Activated CD4-positive, alpha-beta T cell treated with anti-CD3 and anti-CD28 coated beads for 36 hours (primary cell): ENCODE data around the gene RPP38. TPM values are rescaled to one million over a fixed set of nuclear protein-coding genes. Genes with fewer than 3 reads are reported as not detected.
A peak's percentile ranks its signal among the peaks of the same experiment; 100 is the strongest.

ENCODE experiments used
- ATAC-seq: fragments of 200-7000 bp; cut with Tn5 transposase; one replicate; pipeline ENCODE4 v1.10.0; 2021; ENCODE audit warnings: mild to moderate bottlenecking, moderate library complexity
- CTCF ChIA-PET: fragments of 350-600 bp; sonication (Branson Sonifier 250); formaldehyde crosslinking; loops from one replicate; lab custom pipeline; 2021; ENCODE audit warnings: antibody characterized with exemption; lab: Charles Lee
- POLR2A ChIA-PET: fragments of 350-600 bp; sonication (Branson Sonifier 250); formaldehyde crosslinking; loops from one replicate; lab custom pipeline; 2021; ENCODE audit warnings: antibody characterized with exemption, inconsistent platforms; lab: Charles Lee
- DNase-seq: peaks from one replicate; pipeline ENCODE4 v3.0.0-alpha.2; 2020
- H3K27ac Mint-ChIP-seq: one replicate; pipeline ENCODE4 v1.8.0; 2021; ENCODE audit warnings: mixed read lengths
- H3K27me3 Mint-ChIP-seq: one replicate; pipeline ENCODE4 v1.8.0; 2021; ENCODE audit warnings: mixed read lengths
- H3K36me3 Mint-ChIP-seq: one replicate; pipeline ENCODE4 v1.8.0; 2021; ENCODE audit warnings: low read depth, mixed read lengths
- H3K4me1 Mint-ChIP-seq: one replicate; pipeline ENCODE4 v1.8.0; 2021; ENCODE audit warnings: mixed read lengths
- H3K4me3 Mint-ChIP-seq: one replicate; pipeline ENCODE4 v1.8.0; 2021; ENCODE audit warnings: mild to moderate bottlenecking, moderate library complexity, mixed read lengths
- H3K9me3 Mint-ChIP-seq: one replicate; pipeline ENCODE4 v1.8.0; 2021; ENCODE audit warnings: low read depth, mixed read lengths
- intact Hi-C, 2 experiments: fragments of 100-400 bp; cut with DNase I in 1 of 2; cut with micrococcal nuclease in 1 of 2; formaldehyde crosslinking; loops; one replicate each; pipeline versions ENCODE4 v1.14.2 to v1.15.1; 2022 to 2024; cut with DNase I, micrococcal nuclease
- total RNA-seq, 2 experiments: library from RNA; stranded (reverse); gene quantifications; one replicate each; pipeline ENCODE4 v1.2.3, GENCODE V29; 2021

RPP38 gene
- total RNA-seq, 2 experiments from 2014 or later = 26.1 to 27.1 TPM

DNA sequence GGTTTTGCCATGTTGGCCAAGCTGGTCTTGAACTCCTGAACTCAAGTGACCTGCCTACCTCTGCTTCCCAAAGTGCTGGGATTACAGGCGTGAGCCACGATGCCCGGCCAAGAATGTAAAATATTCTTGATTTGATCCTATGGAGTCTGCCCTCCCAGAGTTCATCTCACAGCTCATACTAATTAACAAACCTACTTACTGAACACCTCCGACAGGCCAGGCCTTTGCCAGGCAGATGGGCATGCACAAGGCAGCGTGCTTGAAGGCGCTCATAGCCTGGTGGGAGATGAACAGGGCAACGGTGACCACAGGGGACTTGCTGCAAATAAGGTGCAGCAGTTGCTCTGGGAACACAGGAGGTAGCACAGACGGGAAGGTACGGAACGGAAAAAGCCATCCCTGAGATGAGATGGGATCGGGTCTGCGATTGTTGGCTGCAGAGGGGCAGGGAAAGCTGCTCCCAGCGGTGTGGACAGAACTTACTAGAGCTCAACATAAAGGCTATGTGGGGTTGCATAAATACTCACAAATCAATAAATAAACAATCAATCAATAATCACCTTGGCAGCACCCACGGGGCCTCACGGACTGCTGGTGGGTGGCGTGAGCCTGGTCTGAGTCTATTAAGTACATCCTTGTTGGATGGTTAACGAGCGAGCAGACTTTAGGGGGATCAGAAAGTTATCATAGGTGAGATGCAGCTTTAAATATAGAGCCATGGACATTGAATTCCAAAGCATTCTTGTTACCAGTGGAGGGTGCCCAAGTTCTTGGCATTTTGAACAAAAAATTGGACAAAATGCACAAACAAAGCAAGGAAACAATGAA lies 13.3 kb upstream of the RPP38 start:
- CTCF ChIA-PET = interaction anchor here (0.6 to 2.0 kb wide), 6 partner anchors 12 to 1426 kb away, joined by 3 to 4 read pairs (median 3); partner anchors contain the start of gene MEIG1
- DNase-seq (no peak), ATAC-seq (no peak)
- H3K9me3 Mint-ChIP-seq = no peaks in the 10 kb centered on the region
- H3K27ac Mint-ChIP-seq = peak overlapping the region; percentile 73
- intact Hi-C loops = loop anchor here (1.0 to 5.0 kb wide), 5 partner anchors 13 to 206 kb away; partner anchors contain the start of genes RPP38 (in 2 of the 2), NMT2 (in 1 of the 2) and SUV39H2 (in 1 of the 2)
- H3K4me1 Mint-ChIP-seq = peaks cover 19% of the 10 kb centered on the region
- no peaks in the 10 kb centered on the region for H3K27me3 Mint-ChIP-seq
- POLR2A ChIA-PET = no interaction called here
- H3K36me3 Mint-ChIP-seq = no peaks in the 10 kb centered on the region
- peak overlapping the region; percentile 63 for H3K4me3 Mint-ChIP-seq

DNA sequence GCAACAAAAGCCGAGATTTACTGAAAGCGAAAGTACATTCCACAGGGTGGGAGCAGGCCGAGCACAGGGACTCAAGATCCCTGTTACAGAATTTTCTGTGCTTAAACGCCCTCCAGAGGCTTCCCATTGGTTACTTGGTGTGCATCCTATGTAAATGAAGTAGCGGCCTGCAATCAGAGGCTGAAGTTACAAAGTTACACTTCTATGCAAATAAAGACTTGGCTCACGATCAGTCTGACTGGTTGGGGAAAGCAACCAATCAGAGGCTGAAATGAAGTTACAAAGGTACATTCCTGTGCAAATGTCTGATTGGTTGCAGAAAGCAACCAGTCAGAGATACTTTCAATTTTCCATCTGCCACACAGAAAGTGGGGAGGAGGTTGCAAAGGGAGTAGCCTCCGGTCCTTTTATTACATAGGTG lies 12.6 kb upstream of the RPP38 start:
- Mint-ChIP-seq H3K36me3 (no peaks in the 10 kb centered on the region), H3K27ac (peak overlapping the region; percentile 73), H3K9me3 (no peaks in the 10 kb centered on the region), H3K4me1 (peaks cover 19% of the 10 kb centered on the region), H3K27me3 (no peaks in the 10 kb centered on the region), H3K4me3 (peak overlapping the region; percentile 63)
- ChIA-PET CTCF (interaction anchor here (1.0 to 2.0 kb wide), 3 partner anchors 11 to 45 kb away, joined by 3 to 4 read pairs (median 4); no protein-coding TSS in a partner anchor), POLR2A (no interaction called here)
- DNase-seq = peak; percentile 63
- intact Hi-C loops = loop anchor here (1.0 to 5.0 kb wide), 5 partner anchors 13 to 206 kb away; partner anchors contain the start of genes RPP38 (in 2 of the 2), NMT2 (in 1 of the 2) and SUV39H2 (in 1 of the 2)
- peak; percentile 85 for ATAC-seq

DNA sequence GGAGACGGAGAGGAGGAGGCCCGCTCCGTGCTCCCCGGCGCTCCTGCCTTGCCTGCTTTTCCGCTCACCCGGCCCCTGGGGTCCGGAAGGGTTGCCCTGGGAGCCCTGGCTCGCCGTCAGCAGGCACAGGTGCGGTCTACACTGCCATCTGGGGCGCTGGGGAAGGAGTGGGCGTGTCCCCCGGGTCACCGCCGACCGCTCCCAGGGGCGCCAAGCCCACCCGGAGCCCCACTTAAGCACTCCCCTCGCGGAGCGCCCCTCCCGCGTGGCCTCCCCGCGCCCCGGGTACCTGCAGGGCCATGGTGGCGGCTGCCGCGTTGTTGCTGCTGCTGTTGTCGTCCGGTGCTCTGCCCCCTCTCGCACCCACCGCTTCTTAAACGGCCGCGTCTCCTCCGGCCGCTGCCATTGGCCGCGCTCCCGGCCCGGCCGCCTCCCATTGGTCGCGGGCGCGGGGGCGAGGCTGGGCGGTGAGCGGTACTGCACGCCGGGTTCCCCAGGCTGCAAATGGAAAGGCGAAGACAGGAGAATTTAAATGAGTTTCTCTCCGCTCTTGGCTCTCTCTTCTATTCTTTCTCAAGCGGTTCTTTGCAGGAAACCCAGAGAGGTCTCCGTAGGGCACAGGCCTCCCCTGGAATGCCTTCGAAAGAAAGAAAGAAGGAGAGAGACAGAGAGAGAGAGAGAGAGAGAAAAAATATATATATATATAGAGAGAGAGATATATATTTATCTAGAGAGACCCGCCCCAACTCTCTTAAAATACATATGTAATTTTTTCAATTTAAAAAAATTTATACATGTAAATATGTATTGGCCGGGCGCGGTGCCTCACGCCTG lies 8.5 kb upstream of the RPP38 start, which contains the start of gene ACBD7:
TSS of gene ACBD7 (minus strand) at position 349 of the 834 bp plus-strand sequence. CDS start at position 301, 48 bp downstream.
- peak; percentile 91 for ATAC-seq
- Mint-ChIP-seq H3K4me1 (peaks cover 19% of the 10 kb centered on the region), H3K27me3 (no peaks in the 10 kb centered on the region), H3K36me3 (no peaks in the 10 kb centered on the region), H3K9me3 (no peaks in the 10 kb centered on the region), H3K27ac (no peak within 1 kb of the TSS), H3K4me3 (peak within 1 kb of the TSS; percentile 67)
- CTCF ChIA-PET = no interaction called here
- peak; percentile 91 for DNase-seq
- POLR2A ChIA-PET = no interaction called here
- intact Hi-C loops = loop anchor here (1.0 to 2.0 kb wide), 3 partner anchors 9 to 130 kb away; partner anchors contain the start of genes RPP38 (in 2 of the 2) and MEIG1 (in 1 of the 2)

DNA sequence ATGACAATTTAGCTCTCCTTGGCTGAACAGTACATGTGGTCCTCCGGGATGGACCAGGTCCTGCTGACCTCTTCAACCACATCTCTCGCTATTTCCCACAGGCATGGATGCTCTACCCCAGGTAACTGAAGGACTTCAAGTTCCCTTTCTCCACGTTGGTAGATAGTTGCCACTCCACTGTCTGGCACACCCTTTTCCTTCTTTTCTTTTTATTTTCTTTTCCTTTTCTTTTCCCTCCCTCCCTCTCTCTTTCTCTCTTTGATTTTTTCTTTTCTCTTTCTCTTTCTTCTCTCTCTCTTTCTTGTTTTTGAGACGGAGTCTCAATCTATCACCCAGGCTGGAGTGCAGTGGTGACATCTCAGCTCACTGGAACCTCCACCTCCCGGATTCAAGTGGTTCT lies 5.7 kb upstream of the RPP38 start:
- Mint-ChIP-seq H3K27me3 (no peaks in the 10 kb centered on the region), H3K27ac (no peak overlapping the region), H3K4me1 (no peaks in the 10 kb centered on the region), H3K36me3 (no peaks in the 10 kb centered on the region), H3K4me3 (no peak overlapping the region), H3K9me3 (no peaks in the 10 kb centered on the region)
- ChIA-PET CTCF (no interaction called here), POLR2A (no interaction called here)
- intact Hi-C loops = loop anchor here in 1 of 2 experiments (10.0 kb wide), 1 partner anchor 283 kb away; the partner anchor contains the start of gene FAM171A1
- no peak for DNase-seq
- ATAC-seq = no peak

DNA sequence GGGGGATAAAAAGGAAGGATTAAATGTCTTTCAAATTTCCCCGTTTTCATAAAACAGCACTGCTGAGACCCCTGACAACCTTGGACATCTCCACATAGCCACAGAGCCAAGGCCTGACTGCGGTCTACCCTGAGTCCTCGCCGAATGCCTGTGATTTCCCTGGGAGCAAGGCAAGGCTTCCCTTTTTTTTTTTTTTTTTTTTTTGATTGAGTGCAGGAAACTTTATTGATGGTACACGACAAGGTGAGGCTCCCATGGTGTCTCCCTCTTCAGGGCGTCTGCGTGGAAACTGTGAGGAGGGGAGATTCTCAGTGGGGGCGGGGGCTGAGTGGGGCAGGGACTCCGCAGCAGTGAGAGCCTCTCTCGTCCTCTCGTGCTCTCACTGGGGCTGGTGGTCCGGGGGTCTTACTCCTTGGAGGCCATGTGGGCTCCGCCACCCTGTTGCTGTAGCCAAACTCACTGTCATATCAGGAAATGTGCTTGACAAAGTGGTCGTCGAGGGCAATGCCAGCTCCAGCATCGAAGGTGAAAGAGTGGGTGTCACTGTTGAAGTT lies 4.2 kb upstream of the RPP38 start:
- Mint-ChIP-seq H3K27ac (no peak overlapping the region), H3K9me3 (no peaks in the 10 kb centered on the region), H3K4me1 (peaks cover 5% of the 10 kb centered on the region), H3K27me3 (no peaks in the 10 kb centered on the region), H3K4me3 (no peak overlapping the region), H3K36me3 (peaks cover 4% of the 10 kb centered on the region)
- POLR2A ChIA-PET = no interaction called here
- no peak for DNase-seq
- no peak for ATAC-seq
- CTCF ChIA-PET = no interaction called here
- intact Hi-C loops = loop anchor here in 1 of 2 experiments (10.0 kb wide), 1 partner anchor 282 kb away; the partner anchor contains the start of gene FAM171A1

DNA sequence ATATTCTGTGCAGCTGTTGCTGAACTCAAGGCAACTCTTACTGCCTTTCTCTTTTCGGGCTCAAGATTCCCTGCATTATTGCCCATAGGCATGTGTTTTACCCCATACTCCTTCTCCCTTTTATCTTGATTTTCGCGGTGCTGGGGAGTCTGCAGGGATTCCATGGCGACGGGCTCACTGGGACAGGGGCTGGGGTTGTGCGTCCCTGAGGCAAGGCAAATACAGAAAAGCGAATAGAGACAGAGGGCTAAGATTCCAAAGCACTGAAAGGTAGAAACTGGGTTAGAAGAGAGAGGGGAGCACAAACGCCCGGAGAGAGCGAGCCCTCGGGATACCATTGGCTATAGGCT lies 519 bp upstream of the RPP38 start:
- Mint-ChIP-seq H3K36me3 (peaks cover 23% of the 10 kb centered on the region), H3K4me3 (peak overlapping the region; percentile 87), H3K9me3 (no peaks in the 10 kb centered on the region), H3K27me3 (no peaks in the 10 kb centered on the region), H3K27ac (peak overlapping the region; percentile 83), H3K4me1 (peaks cover 19% of the 10 kb centered on the region)
- ChIA-PET POLR2A (no interaction called here), CTCF (interaction anchor here (1.6 kb wide), 1 partner anchor 10 kb away, joined by 3 read pairs; no protein-coding TSS in a partner anchor)
- DNase-seq = no peak
- ATAC-seq = peak; percentile 30
- intact Hi-C loops = loop anchor here (1.0 to 10.0 kb wide), 13 partner anchors 8 to 599 kb away; partner anchors contain the start of genes ACBD7 (in 2 of the 2), FAM171A1 (in 2 of the 2), MEIG1 (in 2 of the 2) and SUV39H2 (in 2 of the 2)

DNA sequence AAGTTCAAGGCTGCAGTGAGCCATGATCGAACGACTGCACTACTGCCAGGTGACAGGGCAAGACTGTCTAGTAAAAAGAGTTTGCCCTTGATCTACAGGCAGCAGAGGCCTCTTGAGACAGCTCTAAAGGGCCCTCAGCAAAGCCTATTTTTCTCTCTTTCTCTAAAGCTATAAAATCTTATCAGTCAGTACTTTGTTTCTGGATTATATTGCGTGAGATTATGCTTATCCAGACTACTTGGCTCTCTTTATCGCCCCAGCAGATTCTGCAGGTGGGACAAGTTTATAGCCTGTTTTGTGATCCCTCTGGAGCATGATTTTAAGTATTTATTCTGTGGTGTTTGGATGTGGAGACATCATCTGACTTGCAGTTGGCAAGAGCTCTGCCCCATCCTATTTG lies 2.7 kb downstream of the RPP38 start:
- Mint-ChIP-seq H3K9me3 (no peaks in the 10 kb centered on the region), H3K27me3 (no peaks in the 10 kb centered on the region), H3K27ac (peak overlapping the region; percentile 77), H3K36me3 (peaks cover 48% of the 10 kb centered on the region), H3K4me1 (peaks cover 22% of the 10 kb centered on the region), H3K4me3 (peak overlapping the region; percentile 25)
- ChIA-PET CTCF (interaction anchor here (0.8 to 1.3 kb wide), 4 partner anchors 9 to 146 kb away, joined by 3 to 5 read pairs (median 4); partner anchors contain the start of gene DCLRE1C), POLR2A (no interaction called here)
- intact Hi-C loops = loop anchor here (5.0 to 10.0 kb wide), 3 partner anchors 143 to 603 kb away; partner anchors contain the start of genes FAM171A1 (in 1 of the 2) and MEIG1 (in 1 of the 2)
- no peak for DNase-seq
- no peak for ATAC-seq

DNA sequence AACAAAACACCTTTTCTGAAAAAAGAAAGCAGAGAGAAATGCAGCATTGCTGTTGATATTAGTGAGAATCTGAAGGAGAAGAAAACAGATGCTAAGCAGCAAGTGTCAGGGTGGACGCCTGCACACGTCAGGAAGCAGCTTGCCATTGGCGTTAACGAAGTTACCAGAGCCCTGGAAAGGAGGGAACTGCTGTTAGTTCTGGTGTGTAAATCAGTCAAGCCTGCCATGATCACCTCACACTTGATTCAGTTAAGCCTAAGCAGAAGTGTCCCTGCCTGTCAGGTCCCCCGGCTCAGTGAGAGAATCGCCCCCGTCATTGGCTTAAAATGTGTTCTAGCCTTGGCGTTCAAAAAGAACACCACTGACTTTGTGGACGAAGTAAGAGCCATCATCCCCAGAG lies 6.4 kb downstream of the RPP38 start:
- CTCF ChIA-PET = interaction anchor here (0.7 to 1.8 kb wide), 4 partner anchors 9 to 112 kb away, joined by 3 to 4 read pairs (median 3); no protein-coding TSS in a partner anchor
- H3K4me1 Mint-ChIP-seq = peaks cover 23% of the 10 kb centered on the region
- peaks cover 61% of the 10 kb centered on the region for H3K36me3 Mint-ChIP-seq
- intact Hi-C loops = no loop called here
- H3K9me3 Mint-ChIP-seq = no peaks in the 10 kb centered on the region
- H3K4me3 Mint-ChIP-seq = no peak overlapping the region
- peak overlapping the region; percentile 17 for H3K27ac Mint-ChIP-seq
- POLR2A ChIA-PET = interaction anchor here (0.7 kb wide), 1 partner anchor 18 kb away, joined by 3 read pairs; no protein-coding TSS in a partner anchor
- no peaks in the 10 kb centered on the region for H3K27me3 Mint-ChIP-seq
- ATAC-seq (no peak), DNase-seq (no peak)

DNA sequence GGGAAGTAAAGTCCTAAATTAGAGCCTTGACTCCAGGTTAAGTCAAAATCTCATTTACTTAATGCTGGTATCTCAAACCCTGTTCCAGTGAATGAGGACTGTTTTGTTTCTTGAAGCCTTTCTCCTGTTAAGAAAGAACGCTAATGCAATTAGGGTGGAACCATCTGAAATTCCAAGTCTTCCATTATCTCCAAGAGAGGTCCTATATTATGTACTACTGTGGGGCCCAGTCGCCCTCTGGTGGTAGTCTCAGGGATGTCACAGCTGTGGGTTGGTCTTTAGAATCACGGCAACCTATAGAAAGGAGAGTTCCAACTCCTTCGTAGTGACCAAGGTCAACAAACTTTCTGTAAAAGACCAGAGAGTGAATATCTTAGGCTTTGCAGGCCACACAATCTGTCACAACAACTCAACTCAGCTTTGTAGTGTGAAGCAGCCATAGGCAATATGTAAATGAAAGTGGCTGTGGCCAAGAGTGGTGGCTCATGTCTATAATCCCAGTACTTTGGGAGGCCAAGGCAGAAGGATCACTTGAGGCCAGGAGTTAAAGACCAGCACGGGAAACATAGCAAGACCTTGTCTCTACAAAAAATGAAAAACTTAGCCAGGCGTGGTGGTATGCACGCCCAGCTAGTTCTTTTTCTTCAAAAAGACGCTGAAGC lies 9.3 kb downstream of the RPP38 start:
- intact Hi-C loops = loop anchor here (1.0 kb wide), 2 partner anchors 18 to 115 kb away; partner anchors contain the start of gene ACBD7 (in 1 of the 2)
- Mint-ChIP-seq H3K4me3 (no peak overlapping the region), H3K27me3 (no peaks in the 10 kb centered on the region), H3K4me1 (peaks cover 9% of the 10 kb centered on the region), H3K27ac (peak overlapping the region; percentile 58), H3K9me3 (no peaks in the 10 kb centered on the region), H3K36me3 (peaks cover 50% of the 10 kb centered on the region)
- CTCF ChIA-PET = interaction anchor here (0.7 to 2.8 kb wide), 11 partner anchors 9 to 158 kb away, joined by 3 to 16 read pairs (median 3); partner anchors contain the start of gene RPP38
- DNase-seq = peak; percentile 81
- peak; percentile 98 for ATAC-seq
- POLR2A ChIA-PET = no interaction called here

DNA sequence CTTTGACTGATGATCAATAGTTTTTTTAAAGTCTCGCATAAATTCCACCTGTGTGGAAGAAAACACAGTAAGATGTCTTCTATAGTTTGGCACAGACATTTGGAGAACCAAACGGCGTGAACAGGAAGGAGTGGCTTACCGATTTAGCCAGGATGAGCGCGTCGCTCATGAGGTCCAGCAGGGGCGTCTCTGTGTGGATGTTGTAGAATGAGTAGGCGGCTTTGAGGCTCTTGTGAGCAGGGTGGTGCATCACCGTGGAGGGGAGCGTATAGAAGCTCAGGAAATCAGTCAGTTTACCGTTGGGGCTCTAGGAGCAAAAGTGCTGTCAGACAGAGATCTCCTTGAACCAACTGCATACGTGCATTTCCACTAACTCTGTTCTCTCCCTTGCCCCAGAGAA lies 15.5 kb downstream of the RPP38 start:
- intact Hi-C loops = no loop called here
- POLR2A ChIA-PET = no interaction called here
- Mint-ChIP-seq H3K27ac (peak overlapping the region; percentile 7), H3K27me3 (no peaks in the 10 kb centered on the region), H3K4me3 (no peak overlapping the region), H3K36me3 (peaks cover 23% of the 10 kb centered on the region), H3K9me3 (no peaks in the 10 kb centered on the region), H3K4me1 (peaks cover 9% of the 10 kb centered on the region)
- CTCF ChIA-PET = interaction anchor here (1.2 to 1.7 kb wide), 2 partner anchors 7 to 8 kb away, joined by 3 to 8 read pairs; no protein-coding TSS in a partner anchor
- DNase-seq (peak; percentile 43), ATAC-seq (peak; percentile 96)
